HG02885 (cell line): ENCODE measurements around the gene PLEKHS1.

Experiments
- ATAC-seq: cut with Tn5 transposase; IDR thresholded peaks from one replicate; pipeline ENCODE4 v1.9.1; 2021; ENCODE audit warnings: mild to moderate bottlenecking; ENCODE audit not compliant: unreplicated experiment, poor library complexity

The PLEKHS1 gene

GRCh38 chr10:113751181-113751732, at the start of gene PLEKHS1:
TSS of gene PLEKHS1 (plus strand) at chr10:113751682. CDS start at chr10:113755278, 3,596 bp downstream.
- no peak for ATAC-seq

- ATAC-seq: no peak
Measured at GRCh38 chr10:113704637-113705343, 46.7 kb upstream of the PLEKHS1 start.

GRCh38 chr10:113705344-113705652, 46.2 kb upstream of the PLEKHS1 start:
- ATAC-seq: no peak

- ATAC-seq: no peak
Measured at GRCh38 chr10:113706623-113707022, 44.9 kb upstream of the PLEKHS1 start.

GRCh38 chr10:113708640-113709039, 42.8 kb upstream of the PLEKHS1 start:
- no peak for ATAC-seq

GRCh38 chr10:113709221-113709838, 42.2 kb upstream of the PLEKHS1 start:
- no peak for ATAC-seq

GRCh38 chr10:113711142-113711541, 40.3 kb upstream of the PLEKHS1 start:
- no peak for ATAC-seq

- no peak for ATAC-seq
Measured at GRCh38 chr10:113712024-113712423, 39.5 kb upstream of the PLEKHS1 start.

- no peak for ATAC-seq
Measured at GRCh38 chr10:113712755-113713639, 38.5 kb upstream of the PLEKHS1 start.

GRCh38 chr10:113713640-113713982, 37.9 kb upstream of the PLEKHS1 start:
- no peak for ATAC-seq

- ATAC-seq: no peak
Measured at GRCh38 chr10:113716109-113716910, 35.2 kb upstream of the PLEKHS1 start.

GRCh38 chr10:113718969-113719822, 32.3 kb upstream of the PLEKHS1 start:
- no peak for ATAC-seq

GRCh38 chr10:113720386-113720785, 31.1 kb upstream of the PLEKHS1 start:
- no peak for ATAC-seq

- no peak for ATAC-seq
Measured at GRCh38 chr10:113732160-113732881, 19.2 kb upstream of the PLEKHS1 start.

GRCh38 chr10:113732966-113733365, 18.5 kb upstream of the PLEKHS1 start:
- no peak for ATAC-seq

GRCh38 chr10:113733635-113734034, 17.8 kb upstream of the PLEKHS1 start:
- no peak for ATAC-seq

- ATAC-seq: no peak
Measured at GRCh38 chr10:113735913-113736312, 15.6 kb upstream of the PLEKHS1 start.

GRCh38 chr10:113736576-113736975, 14.9 kb upstream of the PLEKHS1 start:
- no peak for ATAC-seq

GRCh38 chr10:113739031-113739430, 12.5 kb upstream of the PLEKHS1 start:
- ATAC-seq: no peak
